Measurements from ENCODE around the gene CPED1. TPM values are rescaled to one million over a fixed set of nuclear protein-coding genes. Genes with fewer than 3 reads are reported as not detected.

The CPED1 gene
- total RNA-seq, 1 donor from 2014 or later, result 27.3 TPM

DNA sequence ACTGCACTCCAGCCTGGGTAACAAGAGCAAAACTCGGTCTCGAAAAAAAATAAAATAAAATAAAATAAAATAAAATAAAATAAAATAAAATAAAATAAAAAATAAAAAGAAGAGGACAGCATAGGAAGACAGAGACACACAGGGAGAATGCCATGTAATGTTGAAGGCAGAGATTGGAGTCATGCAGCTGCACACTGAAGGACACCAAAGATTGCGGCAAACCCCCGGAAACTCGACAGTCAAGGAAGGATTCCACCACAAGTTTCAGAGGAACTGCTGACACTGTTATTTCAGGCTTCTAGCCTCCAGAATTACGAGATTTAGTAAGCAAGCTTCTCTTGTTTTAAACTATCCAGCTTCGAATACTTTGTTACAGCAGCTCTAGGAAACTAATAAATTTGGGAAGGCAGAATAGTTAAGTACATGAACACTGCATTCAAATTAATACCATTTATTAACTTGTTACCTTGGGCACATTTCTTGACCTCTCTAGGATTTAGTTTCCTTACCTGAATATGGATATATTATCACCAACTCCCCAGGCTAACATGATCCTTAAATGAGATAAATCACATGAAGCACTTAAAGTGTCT lies 9.5 kb downstream of the CPED1 start:
- H3K27ac ChIP-seq, result peak overlapping the region; percentile 36
- H3K27me3 ChIP-seq, result no peaks in the 10 kb centered on the region
- no peak overlapping the region for H3K4me3 ChIP-seq
- TF ChIP-seq POLR2AphosphoS5 (IDR thresholded peaks at IDR 0.05; ENCODE audit: insufficient read depth in 1 of 2, low read depth in 1 of 2) (no peak), POLR2A (IDR thresholded peaks at IDR 0.05) (no peak)
- TF ChIP-seq, protein P1, sequence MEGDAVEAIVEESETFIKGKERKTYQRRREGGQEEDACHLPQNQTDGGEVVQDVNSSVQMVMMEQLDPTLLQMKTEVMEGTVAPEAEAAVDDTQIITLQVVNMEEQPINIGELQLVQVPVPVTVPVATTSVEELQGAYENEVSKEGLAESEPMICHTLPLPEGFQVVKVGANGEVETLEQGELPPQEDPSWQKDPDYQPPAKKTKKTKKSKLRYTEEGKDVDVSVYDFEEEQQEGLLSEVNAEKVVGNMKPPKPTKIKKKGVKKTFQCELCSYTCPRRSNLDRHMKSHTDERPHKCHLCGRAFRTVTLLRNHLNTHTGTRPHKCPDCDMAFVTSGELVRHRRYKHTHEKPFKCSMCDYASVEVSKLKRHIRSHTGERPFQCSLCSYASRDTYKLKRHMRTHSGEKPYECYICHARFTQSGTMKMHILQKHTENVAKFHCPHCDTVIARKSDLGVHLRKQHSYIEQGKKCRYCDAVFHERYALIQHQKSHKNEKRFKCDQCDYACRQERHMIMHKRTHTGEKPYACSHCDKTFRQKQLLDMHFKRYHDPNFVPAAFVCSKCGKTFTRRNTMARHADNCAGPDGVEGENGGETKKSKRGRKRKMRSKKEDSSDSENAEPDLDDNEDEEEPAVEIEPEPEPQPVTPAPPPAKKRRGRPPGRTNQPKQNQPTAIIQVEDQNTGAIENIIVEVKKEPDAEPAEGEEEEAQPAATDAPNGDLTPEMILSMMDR (IDR thresholded peaks at IDR 0.05), result no peak
- H3K9me3 ChIP-seq, result no peaks in the 10 kb centered on the region
- intact Hi-C loops (cut with DNase I), result no loop called here
- H3K36me3 ChIP-seq, result no peaks in the 10 kb centered on the region
- DNase-seq (ENCODE audit: extremely low spot score in 2 of 2), result no peak
- H3K4me1 ChIP-seq, result peaks cover 49% of the 10 kb centered on the region

DNA sequence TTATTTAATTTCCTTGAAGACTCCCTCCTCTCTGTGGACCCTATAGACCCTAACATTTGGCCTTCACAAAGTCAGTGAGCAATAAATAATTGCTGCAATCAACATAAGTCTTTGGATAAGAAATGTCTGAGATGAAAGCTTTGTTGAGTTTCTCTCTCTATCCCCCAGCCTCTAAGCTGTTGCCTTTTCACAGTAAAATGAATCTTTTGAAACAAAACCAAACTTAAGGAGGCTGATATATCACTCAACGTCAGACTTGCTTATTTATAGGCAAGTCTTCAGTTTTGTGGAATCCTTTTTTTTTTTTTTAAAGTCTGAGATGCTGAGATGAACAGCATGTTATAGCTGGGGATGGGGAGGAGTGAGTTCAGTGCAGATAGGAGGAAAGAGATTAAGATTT lies 10.0 kb downstream of the CPED1 start:
- Histone ChIP-seq H3K4me1 (peaks cover 44% of the 10 kb centered on the region), H3K4me3 (no peak overlapping the region), H3K9me3 (no peaks in the 10 kb centered on the region), H3K36me3 (no peaks in the 10 kb centered on the region), H3K27ac (peak overlapping the region; percentile 36), H3K27me3 (no peaks in the 10 kb centered on the region)
- intact Hi-C loops (cut with DNase I), result no loop called here
- DNase-seq (ENCODE audit: extremely low spot score in 2 of 2), result no peak
- TF ChIP-seq POLR2AphosphoS5 (IDR thresholded peaks at IDR 0.05; ENCODE audit: insufficient read depth in 1 of 2, low read depth in 1 of 2), result no peak
- TF ChIP-seq, protein P1 (IDR thresholded peaks at IDR 0.05), result no peak
- TF ChIP-seq POLR2A (IDR thresholded peaks at IDR 0.05), result no peak

DNA sequence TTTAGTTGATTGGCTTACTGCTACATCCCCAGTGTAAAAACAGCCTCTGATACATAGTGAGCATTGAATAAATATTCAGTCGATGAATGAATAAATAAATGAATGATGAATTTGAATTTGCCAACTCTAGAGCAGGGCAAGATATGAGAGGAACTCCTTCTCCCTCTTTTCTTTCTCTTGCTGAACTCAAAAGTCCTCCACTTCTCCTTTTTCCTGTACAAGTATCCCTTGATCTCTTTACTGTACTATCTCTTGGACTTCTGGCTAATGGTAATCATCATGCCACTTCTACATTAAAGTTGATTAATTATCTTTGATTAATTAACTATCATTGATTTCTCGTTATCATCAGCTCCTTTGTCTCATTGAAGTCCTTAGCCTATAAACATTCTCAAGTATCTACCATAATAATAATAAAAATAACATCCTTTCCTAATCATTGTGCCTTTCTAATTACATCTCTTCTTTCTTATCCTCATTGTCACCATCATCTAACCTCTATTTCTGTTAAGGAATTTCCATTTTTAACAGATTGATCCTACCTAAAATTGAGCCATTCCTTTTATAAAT lies 10.6 kb downstream of the CPED1 start:
- Histone ChIP-seq H3K4me3 (no peak overlapping the region), H3K27ac (peak overlapping the region; percentile 62), H3K9me3 (no peaks in the 10 kb centered on the region), H3K4me1 (peaks cover 38% of the 10 kb centered on the region), H3K27me3 (no peaks in the 10 kb centered on the region), H3K36me3 (no peaks in the 10 kb centered on the region)
- TF ChIP-seq POLR2AphosphoS5 (IDR thresholded peaks at IDR 0.05; ENCODE audit: insufficient read depth in 1 of 2, low read depth in 1 of 2) (no peak), POLR2A (IDR thresholded peaks at IDR 0.05) (no peak)
- TF ChIP-seq, protein P1 (IDR thresholded peaks at IDR 0.05), result no peak
- DNase-seq (ENCODE audit: extremely low spot score in 2 of 2), result no peak
- intact Hi-C loops (cut with DNase I), result no loop called here

DNA sequence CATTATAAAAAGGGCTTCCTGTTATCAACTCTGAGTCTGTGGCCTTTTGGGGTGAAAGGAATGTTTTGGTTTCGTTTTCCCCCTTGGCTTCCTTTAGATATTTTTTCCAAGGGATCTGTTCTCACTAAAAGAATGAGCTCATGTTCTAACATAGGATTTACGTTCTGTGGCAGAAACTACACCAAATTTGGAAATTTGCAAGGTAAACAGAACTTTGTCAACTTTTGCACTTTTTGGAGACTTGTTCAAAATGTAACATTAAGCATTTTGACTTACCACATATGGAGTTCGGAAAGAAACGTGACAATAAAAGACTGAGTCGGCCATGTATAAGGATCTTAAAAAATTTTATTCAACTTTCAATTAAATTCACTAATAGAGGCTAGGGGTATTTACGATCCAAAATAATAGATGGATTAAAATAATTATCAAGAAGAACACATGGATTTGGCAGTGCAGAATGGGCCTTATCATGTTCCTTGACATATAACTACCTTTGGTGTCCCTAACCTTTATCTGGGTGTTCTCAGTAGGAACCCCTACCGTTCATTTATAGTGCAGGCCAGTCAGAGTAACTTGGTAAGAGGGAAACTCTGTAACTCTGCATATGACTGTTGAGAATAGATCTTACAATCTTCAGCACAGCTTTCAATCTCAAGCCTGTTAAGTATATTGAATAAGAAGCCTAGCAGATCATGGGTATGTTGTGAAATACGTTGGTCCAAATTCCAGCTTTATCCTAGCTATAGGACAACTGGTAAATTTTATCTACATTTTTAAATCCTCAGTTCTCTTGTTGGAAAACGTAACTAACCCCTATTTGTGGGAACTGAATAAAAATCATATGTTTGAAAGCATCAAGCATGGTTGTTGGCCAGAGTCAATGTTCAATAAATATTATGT lies 11.8 kb downstream of the CPED1 start:
- Histone ChIP-seq H3K27ac (peak overlapping the region; percentile 62), H3K27me3 (no peaks in the 10 kb centered on the region), H3K4me1 (peaks cover 37% of the 10 kb centered on the region), H3K36me3 (no peaks in the 10 kb centered on the region), H3K4me3 (peak overlapping the region in 1 of 2 donors; percentile 6), H3K9me3 (no peaks in the 10 kb centered on the region)
- no peak for DNase-seq (ENCODE audit: extremely low spot score in 2 of 2)
- TF ChIP-seq POLR2AphosphoS5 (IDR thresholded peaks at IDR 0.05; ENCODE audit: insufficient read depth in 1 of 2, low read depth in 1 of 2) (peak in 1 of 2 donors; percentile 67), POLR2A (IDR thresholded peaks at IDR 0.05) (no peak)
- TF ChIP-seq, protein P1 (IDR thresholded peaks at IDR 0.05), result no peak
- intact Hi-C loops (cut with DNase I), result no loop called here

Data from vagina (tissue), 2 donors.